ENCODE measurements around the gene FABP6.
"Not testable (repeated sequence)": the region's sequence is repeated elsewhere in the genome, so short reads cannot be mapped to it uniquely, and the experiment has no call there.

FABP6 gene

DNA sequence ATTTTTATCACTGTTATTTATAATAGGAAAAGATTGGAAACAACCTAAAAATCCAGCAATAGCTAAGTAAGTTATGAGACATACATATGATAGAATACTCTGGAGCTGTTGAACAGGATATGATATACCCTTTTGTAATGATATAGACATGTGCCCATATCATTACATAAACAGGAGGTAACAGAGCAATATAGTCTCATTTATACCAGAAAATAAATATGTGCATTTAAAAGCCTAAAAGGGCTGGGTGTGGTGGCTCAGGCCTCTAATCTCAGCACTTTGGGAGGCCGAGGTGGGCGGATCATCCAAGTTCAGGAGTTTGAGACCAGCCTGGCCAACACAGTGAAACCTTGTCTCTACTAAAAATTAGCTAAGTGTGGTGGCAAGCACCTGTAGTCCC lies 2.3 kb upstream of the FABP6 start:
- DNase-seq, result no peak

- DNase-seq, result no peak
Observed at GRCh38 chr5:160230686-160231527, 1.6 kb downstream of the FABP6 start.

- DNase-seq, result no peak
Observed at GRCh38 chr5:160231783-160232342, 2.6 kb downstream of the FABP6 start.

DNA sequence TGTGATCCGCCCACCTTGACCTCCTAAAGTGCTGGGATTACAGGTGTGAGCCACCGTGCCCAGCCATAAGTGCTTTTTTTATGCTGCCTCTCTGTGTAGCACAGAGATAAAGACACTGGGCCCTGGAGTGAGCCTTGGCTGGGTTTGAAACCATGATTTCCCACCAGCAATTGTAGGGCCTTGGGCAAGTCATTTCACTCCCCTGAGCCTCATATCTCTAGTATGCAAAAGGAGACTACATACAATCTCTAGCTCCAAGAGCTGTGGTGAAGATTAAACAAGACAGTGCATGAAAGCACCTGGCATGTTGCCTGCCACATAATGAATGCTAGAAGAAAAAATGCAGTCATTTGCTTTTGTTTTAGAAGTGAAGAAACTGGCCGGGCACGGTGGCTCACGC lies 3.9 kb downstream of the FABP6 start:
- no peak for DNase-seq

GRCh38 chr5:160235731-160236130 lies 6.4 kb downstream of the FABP6 start:
- no peak for DNase-seq

DNA sequence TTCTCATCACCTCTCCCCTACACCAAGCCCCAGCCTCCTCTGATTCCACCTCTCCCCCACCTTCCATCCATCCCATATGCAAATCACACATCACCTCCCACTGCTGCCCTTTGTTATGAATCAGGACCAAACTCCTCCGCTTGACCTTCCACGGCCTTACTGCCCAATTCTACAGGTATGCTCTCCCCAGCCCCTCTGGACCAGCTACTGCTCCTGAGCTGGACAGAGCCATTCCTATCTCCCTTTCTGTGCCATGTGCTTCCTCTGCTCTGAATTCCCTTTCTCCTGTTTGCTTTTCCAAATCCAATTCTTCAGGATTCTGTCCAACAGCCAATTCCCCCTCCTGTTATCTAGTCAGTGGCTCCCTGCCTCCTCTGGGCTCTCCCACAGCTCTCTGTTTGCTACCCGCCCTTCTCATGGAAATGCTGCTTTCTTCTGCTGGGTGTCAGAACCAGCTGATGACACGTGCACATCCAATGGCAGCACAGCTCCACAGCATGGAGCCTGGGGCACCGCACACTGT lies 8.3 kb downstream of the FABP6 start:
- no peak for DNase-seq

DNA sequence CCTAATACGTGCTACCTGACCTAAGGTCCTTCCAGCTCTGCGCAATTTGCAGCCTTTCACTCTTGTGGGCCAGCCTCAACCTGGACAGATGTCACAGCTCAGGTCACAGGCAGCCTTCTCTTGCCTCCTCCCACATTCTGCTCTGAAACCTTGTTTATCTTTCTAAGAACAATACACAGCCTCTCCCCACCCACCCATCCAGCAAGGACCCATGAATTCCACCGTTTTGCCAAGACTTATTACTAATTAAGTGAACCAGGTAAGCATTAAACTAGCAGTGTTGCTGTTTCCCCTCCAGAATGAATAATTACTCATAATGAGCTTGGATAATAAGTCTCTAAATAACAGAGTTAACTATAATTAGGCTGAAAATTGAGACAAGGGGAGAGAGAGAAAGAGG lies 11.0 kb downstream of the FABP6 start:
- DNase-seq, result no peak

GRCh38 chr5:160242145-160242544 lies 12.8 kb downstream of the FABP6 start:
- DNase-seq, result no peak

- no peak for DNase-seq
Observed at GRCh38 chr5:160245506-160246086, 16.3 kb downstream of the FABP6 start.

- DNase-seq, result not testable (repeated sequence)
Observed at GRCh38 chr5:160249570-160249969, 20.3 kb downstream of the FABP6 start.

GRCh38 chr5:160250226-160250625 lies 20.9 kb downstream of the FABP6 start:
- DNase-seq, result no peak

GRCh38 chr5:160250826-160251225 lies 21.5 kb downstream of the FABP6 start:
- DNase-seq, result no peak

GRCh38 chr5:160251406-160252155 lies 22.3 kb downstream of the FABP6 start:
- no peak for DNase-seq

GRCh38 chr5:160252916-160253315 lies 23.6 kb downstream of the FABP6 start:
- no peak for DNase-seq

- no peak for DNase-seq
Observed at GRCh38 chr5:160253441-160253840, 24.1 kb downstream of the FABP6 start.

DNA sequence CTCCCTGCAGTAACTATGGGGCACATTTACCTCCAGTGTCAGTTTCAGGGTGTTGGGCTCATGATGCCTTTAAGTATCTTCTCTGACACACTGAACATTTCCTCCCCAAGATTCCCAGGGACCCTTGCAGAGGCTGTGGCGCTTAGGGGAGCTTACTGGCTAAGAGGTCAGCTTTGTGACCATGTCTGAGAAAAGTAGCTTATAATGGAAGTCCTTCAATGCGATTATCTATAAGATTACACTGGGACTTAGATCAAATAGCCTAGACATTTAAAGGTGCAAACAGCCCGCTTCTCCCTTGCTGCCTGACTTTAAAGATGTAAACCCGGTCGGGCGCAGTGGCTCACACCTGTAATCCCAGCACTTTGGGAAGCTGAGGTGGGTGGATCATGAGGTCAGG lies 25.4 kb downstream of the FABP6 start:
- no peak for DNase-seq

- no peak for DNase-seq
Observed at GRCh38 chr5:160259341-160259740, 30.0 kb downstream of the FABP6 start.

DNA sequence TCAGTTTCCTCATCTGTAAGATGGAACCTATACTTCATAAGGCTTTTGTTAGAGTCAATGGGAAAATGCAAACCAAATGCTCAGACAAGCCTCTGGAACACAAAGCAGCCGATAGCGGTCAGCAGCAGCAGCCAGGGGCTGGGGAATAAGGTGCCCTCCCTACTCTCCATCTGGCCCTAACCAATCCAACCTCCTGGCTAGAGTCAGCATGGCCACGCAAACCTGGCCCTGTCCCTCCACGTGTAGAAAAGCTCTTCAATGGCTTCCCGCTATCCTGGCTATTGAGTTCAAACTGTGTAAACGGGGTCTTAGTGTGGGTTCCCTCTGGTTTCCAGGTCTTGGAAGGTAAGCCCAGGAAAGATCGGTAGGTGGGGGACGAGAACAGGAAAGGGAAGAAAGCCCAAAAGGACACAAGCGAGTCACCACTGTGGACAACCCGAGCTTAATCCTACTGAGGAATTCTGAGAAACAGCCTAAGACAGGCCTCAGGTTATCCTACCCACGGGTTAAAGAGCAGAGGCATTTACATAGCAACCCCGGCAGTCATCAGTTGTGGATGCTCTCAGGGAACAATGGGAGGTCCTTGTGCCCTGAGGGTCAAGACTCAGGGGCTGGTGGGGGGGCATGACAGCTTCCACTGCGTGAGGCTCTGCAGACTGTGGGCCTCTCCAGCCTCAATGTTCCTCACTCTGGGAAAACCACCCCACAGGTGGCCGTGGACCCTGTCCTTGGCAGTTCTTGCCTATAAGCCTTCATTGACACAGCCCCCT lies 30.9 kb downstream of the FABP6 start:
- DNase-seq, result no peak

GRCh38 chr5:160260881-160261815 lies 31.8 kb downstream of the FABP6 start:
- DNase-seq, result no peak

DNA sequence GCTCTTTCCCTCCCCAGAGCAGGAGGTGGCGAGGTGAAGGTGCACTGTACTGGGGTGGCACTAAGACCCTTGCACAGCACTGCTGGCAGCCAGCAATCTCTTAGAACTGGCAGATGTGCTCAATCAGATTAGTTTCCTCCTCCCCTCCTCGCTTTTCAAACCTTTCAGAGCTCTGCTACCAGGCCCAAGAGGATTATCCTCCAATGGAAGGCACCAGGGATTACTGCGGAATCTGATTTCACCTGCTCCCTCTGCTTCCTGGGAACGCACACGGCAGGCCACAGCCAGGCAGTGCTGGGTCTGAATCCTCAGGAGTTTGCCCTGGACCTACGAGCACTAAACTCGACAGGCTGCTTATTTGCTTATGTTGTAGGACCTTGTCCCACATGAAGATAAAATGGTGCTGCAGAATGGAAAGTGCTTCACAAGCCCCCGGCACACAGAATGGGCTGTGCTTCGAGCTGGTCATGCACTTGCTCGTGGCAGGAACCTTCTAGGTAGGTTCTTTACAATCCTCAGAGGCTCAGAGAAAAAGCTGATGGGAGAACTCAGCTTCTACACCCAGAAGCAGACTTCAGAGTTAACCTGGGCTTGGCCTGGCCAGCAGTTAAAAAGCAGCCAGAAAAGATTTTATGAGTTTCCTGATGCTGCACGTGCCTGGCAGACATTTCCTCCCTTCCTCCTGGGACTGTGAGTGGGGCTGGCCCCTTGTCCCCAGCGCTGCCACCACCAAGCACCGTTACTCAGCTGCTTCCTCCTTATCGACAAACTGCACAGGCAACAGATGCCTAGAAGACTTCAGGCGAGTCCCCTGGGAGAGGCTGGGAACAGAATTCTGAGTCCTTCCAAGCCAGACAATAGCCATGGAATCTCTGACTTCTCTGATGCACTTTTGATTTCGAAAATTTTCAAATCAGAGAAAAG lies 33.1 kb downstream of the FABP6 start:
- DNase-seq, result no peak
